NK-92 (cell line): Measurements from ENCODE around the gene TGFB1I1.
"Not testable (repeated sequence)": the region's sequence is repeated elsewhere in the genome, so short reads cannot be mapped to it uniquely, and the experiment has no call there.

Experiments
- DNase-seq: peaks from one replicate; lab custom pipeline; 2025; ENCODE audit not compliant: unreplicated experiment; lab: John Stamatoyannopoulos, UW

The TGFB1I1 gene

DNA sequence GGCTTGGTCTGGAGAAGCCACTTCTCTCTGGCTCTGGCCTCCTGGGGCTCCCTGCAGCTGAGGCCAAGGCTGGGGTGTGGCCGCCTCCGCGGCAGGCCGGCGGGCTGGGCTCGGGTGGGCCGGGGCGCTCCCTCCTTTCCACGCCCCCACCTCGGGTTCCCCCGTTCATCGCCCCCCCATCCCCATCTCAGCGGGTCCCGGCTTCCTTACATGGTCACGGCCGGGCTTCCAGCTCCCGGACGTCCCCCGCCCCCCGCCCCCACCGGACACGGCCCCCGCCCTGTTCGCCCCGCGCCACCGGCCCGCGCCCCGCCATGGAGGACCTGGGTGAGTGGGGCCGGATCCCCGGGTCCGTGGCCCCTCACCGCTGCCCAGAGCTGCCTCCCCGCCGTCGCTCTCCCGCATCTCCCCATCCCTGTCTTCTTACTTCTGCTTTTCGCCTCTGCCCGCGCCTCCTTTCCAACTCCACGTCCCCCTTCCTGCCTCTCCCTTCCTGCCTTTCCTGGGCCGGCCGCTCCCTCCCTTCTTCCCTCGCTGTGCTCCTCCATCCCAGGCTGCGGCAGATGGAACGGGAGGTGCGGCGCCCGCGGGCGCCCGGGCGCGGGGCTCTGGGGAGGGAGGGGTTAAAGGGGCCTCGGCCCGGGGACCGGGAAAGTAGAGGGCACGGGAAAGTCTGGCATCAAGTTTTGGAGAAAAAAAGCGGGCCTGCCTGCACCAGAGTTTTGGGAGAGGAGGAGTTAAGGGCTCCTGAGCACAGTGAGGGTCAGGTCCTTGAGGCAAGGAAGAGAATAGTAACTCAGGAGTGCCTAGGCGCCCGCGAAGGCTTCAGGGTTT lies at the start of gene TGFB1I1:
Gene TGFB1I1 (plus strand): TSS at position 278 of the 834 bp plus-strand sequence. CDS start 37 bp downstream, at position 315.
- DNase-seq, result no peak

DNA sequence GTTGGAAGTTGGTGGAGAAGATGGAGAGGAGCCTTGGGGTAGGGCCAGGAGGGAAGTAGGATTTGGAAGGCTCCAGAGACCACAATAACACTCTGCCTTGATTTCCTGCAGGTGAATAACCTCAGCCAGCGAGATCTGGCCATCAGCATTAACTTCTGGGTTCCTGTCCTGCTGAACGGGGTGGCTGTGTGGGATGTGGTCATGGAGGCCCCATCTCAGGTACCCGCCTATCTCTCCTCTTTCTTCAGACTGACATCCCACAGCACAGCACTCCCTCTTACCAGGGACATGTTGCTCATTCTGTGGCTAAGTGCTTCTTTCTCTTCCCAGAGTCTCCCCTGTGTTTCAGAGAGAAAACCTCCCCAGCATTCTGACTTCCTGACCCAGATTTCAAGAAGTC lies 48.7 kb upstream of the TGFB1I1 start:
- no peak for DNase-seq

DNA sequence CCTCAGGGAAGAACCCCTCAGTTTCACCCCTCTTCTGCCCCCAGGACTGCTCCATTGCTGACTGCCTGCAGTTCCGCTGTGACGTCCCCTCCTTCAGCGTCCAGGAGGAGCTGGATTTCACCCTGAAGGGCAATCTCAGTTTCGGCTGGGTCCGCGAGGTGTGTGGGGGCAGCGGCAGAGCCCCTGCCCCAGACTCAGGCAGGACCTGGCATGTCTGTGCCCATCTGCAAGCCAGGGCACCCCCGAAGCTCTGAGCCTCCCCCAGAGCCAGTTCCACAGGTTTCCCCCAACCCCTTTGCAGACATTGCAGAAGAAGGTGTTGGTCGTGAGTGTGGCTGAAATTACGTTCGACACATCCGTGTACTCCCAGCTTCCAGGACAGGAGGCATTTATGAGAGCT lies 48.2 kb upstream of the TGFB1I1 start:
- no peak for DNase-seq

DNA sequence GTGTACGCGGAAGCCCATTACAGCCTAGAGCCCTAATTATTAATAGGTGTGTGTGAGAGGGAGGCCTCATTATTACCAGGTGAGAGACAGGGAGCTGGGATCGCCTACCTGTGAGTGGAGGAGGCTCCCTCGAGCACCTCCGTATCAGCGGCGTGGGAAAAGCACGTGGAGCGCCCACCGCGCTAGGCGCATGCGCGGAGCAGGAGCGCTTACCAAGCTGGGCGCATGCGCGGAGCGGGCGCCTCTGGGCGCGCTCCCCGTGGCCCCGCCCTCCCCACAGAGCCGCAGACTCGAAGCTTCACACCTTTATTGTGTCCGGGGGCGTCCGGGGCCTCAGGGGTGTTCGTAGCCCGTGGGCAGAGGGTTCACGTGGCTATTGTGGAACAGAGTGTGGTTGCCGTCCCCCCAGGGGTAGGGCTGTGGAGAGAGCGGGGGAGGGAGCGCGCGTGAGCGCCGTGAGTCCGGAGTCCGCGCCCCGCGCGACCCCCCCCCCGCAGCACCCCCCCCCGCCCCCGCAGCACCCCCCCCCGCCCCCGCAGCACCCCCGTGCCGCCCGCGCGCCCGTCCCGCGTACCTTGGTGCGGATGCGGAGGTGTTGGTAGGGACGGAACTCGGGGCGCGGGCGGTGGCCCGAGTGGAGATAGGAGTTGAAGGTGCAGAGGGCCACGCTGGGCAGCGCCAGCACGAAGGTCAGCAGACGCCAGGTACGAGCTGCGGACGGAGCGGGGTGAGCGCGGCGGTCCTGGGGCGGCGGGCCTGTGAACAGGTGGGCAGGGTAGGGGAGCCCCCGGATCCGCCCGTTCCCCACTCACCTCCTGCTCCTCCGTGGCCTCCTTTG lies 44.3 kb upstream of the TGFB1I1 start:
- DNase-seq, result no peak

DNA sequence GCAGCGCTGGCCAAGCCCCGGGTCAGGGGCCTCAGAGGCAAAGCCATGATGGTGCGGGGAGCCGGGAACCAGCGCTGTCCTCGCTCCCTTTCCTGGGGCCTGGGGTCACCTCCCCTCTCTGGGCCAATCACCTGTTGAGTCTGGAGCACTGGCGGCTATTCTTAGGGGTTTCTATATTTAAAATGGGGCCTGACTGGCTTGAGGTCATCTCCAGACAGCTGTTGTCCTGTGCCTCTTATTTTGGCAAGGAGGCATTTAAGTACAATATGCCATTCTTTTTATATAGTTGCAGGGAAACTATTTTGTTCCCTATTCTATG lies 43.7 kb upstream of the TGFB1I1 start, which contains the start of gene COX6A2:
Gene COX6A2 (minus strand): TSS at position 82 of the 319 bp plus-strand sequence. CDS start 35 bp downstream, at position 47.
- no peak for DNase-seq

DNA sequence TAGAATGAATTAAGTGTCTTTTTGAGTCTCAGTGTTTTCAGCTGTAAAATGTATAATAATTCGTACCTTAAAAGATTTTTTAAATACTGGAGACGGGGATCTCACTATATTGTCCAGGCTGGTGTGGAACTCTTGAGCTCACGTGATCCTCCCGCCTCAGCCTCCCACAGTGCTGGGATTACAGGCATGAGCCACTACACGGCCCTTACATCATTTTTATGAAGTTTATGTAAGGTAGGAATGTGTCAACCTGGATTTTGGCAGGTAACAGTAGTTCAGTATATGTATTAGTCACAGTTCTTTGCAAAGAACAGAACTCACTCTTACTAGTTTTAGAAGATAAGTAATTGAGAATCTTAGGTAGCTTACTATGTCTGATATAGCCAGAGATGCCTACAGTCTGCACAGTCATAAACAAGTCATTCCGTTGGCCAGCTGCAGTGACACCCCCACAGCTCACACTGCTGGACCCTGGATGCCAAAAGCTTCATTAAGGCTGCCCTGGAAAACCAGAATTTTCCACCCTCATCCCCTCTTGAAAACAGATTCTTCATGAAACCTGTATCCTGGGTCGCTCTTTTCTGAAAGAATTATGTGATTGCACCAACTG lies 43.2 kb upstream of the TGFB1I1 start:
- DNase-seq, result no peak

DNA sequence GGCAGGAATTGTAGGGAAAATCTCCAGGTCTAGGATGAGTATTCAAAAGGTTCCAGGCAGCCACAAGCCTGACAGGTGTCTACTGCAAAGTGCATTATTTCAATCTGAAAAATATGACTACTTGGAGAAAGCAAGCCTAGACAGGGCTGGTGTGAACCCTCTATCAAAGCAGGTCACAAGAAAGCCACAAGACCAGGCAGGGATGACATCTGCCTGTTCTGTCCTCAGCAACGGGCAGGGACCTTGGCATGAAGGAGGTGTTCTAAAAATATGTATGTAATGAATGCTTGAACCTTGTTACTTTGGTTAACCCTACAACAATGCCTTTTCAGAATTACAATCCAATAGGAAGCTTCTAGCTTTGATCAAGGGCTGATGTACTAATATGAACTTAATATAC lies 42.6 kb upstream of the TGFB1I1 start:
- DNase-seq, result no peak

DNA sequence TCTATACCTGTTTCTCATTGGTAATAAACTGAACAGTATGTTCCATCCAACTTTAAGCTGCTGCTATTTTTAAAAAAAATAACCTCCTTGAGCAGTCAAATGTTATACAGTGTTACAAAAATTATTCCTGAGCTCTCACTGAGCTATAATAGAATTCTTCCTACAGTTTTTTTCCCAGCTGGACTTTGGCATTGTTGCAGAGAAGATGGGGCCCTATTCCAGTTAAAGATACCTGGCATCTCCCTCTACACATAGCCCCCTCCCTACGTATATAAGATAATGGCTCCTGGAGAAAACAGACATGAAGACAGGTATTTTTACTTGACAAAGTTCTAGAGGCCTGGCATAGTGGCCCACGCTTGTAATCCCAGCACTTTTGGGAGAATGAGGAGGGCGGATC lies 42.2 kb upstream of the TGFB1I1 start:
- DNase-seq, result no peak

DNA sequence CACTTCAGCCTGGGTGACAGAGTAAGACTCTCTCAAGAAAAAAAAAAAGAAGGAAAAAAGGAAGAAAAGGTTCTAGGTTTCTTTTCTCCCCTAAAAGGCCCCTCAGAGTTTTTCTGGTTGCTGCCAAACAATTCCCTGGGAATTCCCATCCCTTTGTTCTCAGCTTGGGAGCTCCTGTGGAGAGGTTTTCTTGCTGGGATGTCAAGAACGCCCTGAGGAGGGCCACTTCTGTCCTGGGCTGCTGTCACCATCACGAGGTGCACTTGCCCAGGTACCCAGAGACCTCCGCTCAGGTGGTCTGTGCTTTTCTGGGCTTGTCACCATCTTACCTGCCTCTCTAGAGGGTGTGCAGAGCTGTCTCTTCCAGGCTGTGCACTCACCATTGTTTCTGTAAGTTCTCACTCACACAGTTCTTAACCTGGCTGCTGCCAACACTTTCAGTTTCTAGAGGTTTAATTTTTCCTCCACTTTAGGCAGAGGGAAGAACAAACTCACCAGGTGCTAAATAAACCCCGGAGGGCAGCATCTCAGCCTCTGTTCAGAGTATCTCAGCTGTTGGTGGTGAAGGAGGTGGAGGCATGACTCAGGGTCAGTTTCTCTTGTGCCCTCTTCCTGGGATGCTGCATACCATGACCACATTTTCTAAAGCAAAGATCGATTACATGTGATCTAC lies 41.4 kb upstream of the TGFB1I1 start:
- no peak for DNase-seq

DNA sequence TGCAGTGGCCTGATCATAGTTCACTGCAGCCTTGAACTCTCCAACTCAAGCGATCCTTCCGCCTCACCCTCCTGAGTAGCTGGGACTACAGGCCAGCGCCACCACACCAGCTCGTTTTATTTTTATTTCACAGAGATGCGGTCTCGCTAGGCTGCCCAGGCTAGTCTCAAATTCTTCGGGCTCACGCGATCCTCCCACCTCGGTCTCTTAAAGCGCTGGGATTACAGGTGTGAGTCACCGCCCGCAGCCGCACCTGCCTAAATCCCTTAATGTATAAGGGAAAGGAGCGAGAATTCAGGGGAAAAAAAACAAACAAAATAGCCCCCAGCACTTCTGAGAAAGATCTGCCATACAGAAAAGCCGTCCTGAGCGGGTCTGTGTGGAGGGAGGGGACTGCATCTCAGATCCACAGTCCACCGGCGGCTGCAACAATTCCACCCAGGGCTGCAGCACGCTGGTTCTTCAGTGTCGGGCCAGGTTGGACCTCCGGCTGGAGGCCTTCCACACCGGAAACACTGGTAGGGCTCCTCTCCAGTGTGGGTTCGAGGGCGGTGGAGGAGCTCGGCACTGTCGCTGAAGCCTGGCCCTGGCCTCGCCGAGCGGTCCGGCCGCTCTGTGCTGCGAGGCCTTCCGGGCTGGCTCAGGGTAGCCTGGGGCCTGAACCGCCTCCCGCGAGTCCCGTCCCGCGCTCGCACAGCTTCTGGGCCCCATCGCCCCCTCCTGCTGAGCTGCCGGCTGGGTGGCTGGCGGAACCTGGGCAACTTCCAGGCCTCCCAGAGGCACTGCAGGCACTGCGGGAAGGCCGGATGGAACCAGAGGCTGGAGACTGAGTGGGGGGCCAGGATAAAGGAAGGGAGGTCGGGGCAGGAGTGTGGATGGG lies 36.4 kb upstream of the TGFB1I1 start:
- no peak for DNase-seq

DNA sequence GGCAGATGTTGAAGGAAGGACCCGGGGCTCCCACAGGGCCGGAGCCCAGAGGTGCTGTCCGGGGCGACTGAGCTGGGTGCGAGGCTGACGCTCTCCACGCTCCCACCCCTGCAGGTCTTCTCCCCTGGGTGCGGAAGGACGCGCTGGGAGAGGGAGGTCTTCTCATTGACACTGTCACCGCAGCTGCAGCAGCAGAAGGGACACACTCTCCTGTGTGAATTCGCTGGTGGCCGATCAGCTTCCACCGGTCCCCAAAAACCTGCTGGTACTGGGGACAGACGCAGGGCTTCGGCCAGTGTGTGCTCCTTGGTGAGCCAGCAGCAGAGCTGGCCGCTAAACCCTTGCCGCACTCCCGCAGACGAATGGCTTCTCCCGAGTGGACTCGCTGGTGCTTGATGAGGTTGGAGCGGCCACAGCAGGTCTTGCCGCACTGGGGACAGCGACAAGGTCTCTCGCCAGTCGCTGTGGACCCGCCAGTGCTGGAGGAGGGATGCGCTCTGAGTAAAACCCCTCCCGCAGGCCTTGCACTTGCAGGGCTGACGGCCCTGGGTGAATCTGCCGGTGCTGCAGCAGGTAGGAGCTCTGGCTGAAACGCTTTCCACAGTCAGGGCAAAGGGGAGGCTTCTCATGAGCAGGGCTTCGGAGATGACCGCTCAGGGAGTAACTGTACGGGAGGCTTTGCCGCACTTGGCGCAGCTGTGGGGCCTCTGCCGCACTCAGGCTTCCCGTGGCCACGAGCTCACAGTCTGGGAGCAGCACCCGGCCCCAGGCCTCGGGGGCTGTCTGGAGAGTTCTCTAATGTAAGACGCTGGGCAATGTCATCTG lies 35.5 kb upstream of the TGFB1I1 start:
- no peak for DNase-seq

DNA sequence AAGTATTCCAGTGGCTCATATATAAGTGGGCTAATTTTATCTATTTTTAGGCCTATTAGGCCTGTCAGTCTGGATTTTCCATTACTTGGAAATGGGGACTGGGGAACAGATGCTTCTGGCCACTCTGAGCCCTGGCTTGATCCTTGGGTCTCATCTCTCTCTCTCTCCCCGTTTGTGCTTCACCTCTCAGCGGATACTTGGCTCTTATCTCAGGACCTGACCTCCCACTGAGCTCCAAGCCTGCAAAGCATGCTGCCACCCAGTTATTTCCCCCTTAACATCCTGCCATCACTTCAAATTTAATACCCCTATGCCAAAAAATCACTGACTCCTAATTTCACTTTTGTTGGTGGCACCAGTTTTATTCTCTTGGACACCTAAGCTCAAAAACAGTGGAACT lies 33.5 kb upstream of the TGFB1I1 start:
- no peak for DNase-seq

DNA sequence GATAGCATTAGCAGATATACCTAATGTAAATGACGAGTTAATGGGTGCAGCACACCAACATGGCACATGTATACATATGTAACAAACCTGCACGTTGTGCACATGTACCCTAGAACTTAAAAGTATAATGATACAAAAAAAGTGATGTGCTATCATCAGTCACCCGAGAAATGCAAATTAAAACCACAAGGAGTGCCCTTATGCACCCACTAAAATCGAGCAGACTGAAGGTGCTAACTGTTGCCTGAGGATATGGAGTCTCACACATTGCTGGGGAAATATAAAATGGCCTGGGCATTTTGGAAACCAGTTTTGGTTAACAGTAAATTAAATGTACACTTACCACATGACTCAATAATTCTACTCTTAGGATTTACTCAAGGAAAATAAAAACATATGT lies 32.9 kb upstream of the TGFB1I1 start:
- DNase-seq, result not testable (repeated sequence)

DNA sequence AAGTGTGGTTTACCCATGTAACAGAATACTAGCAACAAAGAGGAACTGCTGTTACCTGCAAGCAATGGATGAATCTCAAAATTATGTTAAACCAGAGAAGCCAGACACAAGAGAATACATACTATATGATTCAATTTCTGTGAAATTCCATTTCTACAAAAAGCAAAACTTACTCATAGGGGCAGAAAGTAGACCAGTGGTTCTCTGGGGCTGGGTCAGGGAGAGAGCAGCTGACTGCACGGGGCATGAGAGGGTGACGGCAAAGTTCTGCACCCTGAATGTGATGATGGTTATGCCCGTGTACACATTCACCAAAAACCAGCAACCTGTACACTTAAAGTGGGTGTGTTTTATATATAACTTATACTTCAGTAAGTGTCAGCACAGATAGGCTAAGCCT lies 32.4 kb upstream of the TGFB1I1 start:
- no peak for DNase-seq

DNA sequence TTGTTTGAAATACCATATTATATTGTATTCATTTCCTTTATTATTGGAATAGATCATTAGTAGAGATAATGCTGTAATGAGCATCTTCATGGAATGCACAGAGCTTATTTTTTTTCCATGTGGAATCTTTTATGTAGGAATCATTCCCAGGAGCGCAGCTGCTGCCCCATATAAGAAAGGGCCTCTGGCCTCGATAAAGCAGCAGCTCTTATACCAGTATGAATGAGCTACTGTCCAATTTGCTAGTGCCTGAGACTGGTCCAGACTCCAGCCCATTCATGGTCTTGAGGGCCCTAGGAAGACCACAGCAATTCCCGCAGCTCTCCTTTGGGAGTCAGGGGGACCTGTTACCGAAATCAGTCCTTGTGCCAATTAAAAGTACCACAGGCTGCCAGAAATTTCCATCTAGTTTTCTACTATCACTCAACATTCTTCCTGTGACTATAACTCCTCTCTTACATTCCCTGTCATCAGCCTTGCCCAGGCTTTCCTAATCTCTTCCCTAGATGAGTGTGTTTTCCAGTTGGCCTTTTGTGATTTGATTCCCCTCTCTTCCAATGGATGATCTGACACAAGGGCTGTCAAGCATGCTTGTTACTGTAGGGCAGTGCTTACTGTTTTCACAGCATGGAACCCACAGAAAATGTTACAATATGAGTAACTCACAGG lies 31.3 kb upstream of the TGFB1I1 start:
- DNase-seq, result no peak

DNA sequence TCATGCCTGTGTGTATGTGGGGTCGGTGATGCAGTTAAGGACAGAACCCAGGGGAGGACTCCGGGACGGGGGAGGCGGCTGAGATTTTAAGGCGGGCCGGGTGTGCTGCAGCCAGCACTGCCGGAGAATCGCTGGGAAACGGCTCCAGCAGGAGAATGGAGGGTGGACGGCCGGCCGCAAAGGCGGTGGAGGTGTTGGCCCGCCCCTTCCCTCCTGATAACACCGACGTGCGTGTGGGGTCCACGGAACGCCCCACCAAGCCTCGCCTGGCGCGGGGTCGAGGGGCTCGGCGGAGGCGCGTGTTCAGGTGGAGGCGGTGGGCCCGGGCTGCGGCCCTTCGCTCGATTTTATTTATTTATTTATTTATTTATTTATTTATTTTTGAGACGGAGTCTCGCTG lies 30.0 kb upstream of the TGFB1I1 start:
- DNase-seq, result no peak

DNA sequence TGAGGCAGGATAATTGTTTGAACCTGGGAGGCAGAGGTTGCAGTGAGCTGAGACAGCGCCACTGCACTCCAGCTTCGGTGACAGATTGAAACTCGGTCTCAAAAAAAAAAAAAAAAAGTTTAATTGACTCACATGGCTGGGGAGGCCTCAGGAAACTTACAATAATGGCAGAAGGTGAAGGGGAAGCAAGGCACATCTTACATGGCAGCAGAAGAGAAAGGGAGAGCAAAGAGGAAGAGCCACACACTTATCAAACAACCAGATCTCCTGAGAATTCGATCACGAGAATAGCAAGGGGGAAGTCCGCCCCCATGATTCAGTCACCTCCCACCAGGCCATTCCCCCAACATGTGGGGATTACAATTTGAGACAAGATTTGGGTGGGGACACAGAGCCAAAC lies 26.0 kb upstream of the TGFB1I1 start:
- DNase-seq, result not testable (repeated sequence)

DNA sequence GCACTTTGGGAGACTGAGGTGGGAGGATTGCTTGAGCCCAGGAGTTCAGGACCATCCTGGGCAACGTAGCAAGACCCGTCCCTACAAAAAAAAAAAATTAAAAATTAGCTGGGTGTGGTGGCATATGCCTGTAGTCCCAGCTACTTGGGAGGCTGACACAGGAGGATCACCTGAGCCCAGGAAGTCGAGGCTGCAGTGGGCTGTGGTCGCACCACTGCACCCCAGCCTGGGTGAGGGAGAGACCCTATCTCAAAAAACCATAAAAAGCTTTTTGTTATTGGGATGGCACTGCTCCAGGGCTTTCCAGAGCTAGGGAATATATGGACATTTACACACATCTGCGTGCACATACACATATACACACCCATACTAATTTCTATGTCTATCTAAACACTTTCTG lies 20.8 kb upstream of the TGFB1I1 start:
- no peak for DNase-seq
